Stimulated activated naive CD8-positive, alpha-beta T cell treated with anti-CD3 and anti-CD28 coated beads, Interleukin-15, amount 100 ng/mL, for 72 hours (primary cell): ENCODE measurements around the gene ASPDH.

ENCODE experiments used
- ATAC-seq: fragments of 150-1000 bp; cut with Tn5 transposase; 2 replicates; pipeline ENCODE4 v1.10.0; 2021; ENCODE audit warnings: mild to moderate bottlenecking, moderate library complexity
- DNase-seq, 2 donors: peaks; one replicate each; pipeline ENCODE4 v3.0.0; 2021 to 2022
- H3K27ac Mint-ChIP-seq, 2 donors: one replicate each; pipeline ENCODE4 v1.8.0; 2022; ENCODE audit warnings: mild to moderate bottlenecking in 2 of 2, mixed read lengths in 2 of 2, moderate library complexity in 2 of 2
- H3K27me3 Mint-ChIP-seq: one replicate; pipeline ENCODE4 v1.8.0; 2022; ENCODE audit warnings: mixed read lengths
- H3K4me1 Mint-ChIP-seq: one replicate; pipeline ENCODE4 v1.8.0; 2022; ENCODE audit warnings: mild to moderate bottlenecking, mixed read lengths
- H3K4me3 Mint-ChIP-seq, 2 donors: one replicate each; pipeline ENCODE4 v1.8.0; 2022; ENCODE audit warnings: mild to moderate bottlenecking in 2 of 2, mixed read lengths in 2 of 2, moderate library complexity in 1 of 2
- H3K9me3 Mint-ChIP-seq, 2 donors: one replicate each; pipeline ENCODE4 v1.8.0; 2022; ENCODE audit warnings: mixed read lengths in 2 of 2

The ASPDH gene

GRCh38 chr19:50510700-50511068 is 3.0 kb downstream of the ASPDH start:
- Mint-ChIP-seq H3K4me3 (peak overlapping the region; percentile 80 to 87), H3K27ac (peak overlapping the region; percentile 95 to 96), H3K27me3 (peaks cover 27% of the 10 kb centered on the region), H3K4me1 (peaks cover 39% of the 10 kb centered on the region), H3K9me3 (no peaks in the 10 kb centered on the region)
- ATAC-seq (no peak), DNase-seq (no peak)

GRCh38 chr19:50510121-50510670 is 3.5 kb downstream of the ASPDH start:
- DNase-seq (no peak), ATAC-seq (no peak)
- Mint-ChIP-seq H3K27ac (peak overlapping the region; percentile 95 to 96), H3K27me3 (peaks cover 23% of the 10 kb centered on the region), H3K9me3 (no peaks in the 10 kb centered on the region), H3K4me1 (peaks cover 39% of the 10 kb centered on the region), H3K4me3 (peak overlapping the region; percentile 80 to 87)

DNA sequence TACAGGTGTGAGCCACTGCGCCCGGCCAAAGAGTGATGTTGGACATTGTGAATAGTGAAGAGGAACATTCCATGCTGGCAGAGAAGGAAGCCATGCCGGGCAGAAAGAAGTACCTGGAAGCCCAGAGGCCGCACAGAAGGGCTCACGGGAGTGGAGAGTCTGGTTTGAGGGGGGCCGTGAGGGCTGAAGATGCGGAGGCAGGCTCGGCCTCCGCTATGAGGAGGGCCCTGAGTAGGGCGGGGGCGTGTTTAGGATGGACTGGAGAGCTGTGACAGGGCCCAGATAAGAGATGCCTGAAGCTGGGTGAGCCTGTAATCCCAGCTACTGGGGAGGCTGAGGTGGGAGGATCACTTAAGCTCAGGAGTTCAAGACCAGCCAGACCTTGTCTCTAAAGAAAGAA is 4.3 kb downstream of the ASPDH start:
- H3K4me3 Mint-ChIP-seq: peak overlapping the region; percentile 80 to 87
- peaks cover 36% of the 10 kb centered on the region for H3K4me1 Mint-ChIP-seq
- DNase-seq (no peak), ATAC-seq (no peak)
- H3K9me3 Mint-ChIP-seq: no peaks in the 10 kb centered on the region
- H3K27ac Mint-ChIP-seq: peak overlapping the region in 1 of 2 donors; percentile 56
- peaks cover 16% of the 10 kb centered on the region for H3K27me3 Mint-ChIP-seq

DNA sequence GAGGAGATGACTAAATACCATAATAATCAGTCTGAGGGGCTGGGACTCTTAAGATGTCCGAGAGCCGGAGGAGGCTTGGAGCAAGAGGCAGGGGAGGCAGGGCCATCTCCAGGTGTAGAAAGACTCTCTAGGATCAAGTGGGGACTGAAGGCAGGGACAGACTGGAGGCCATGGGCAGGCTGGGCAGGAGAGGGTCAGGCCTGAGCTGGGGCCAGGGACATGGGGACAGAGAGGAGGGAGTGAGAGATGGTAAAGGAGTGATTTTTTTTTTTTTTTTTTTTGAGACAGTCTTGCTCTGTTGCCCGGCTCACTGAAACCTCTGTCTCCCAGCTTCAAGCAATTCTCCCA is 4.9 kb downstream of the ASPDH start:
- H3K4me3 Mint-ChIP-seq: peak overlapping the region in 1 of 2 donors; percentile 42
- no peaks in the 10 kb centered on the region for H3K9me3 Mint-ChIP-seq

GRCh38 chr19:50507376-50507775 is 6.3 kb downstream of the ASPDH start:
- Mint-ChIP-seq H3K4me1 (peaks cover 31% of the 10 kb centered on the region), H3K27ac (no peak overlapping the region), H3K9me3 (no peaks in the 10 kb centered on the region), H3K4me3 (no peak overlapping the region), H3K27me3 (no peaks in the 10 kb centered on the region)
- ATAC-seq (no peak), DNase-seq (no peak)

More for the DNA sequence above, 4.9 kb downstream of the ASPDH start:
- Mint-ChIP-seq H3K27ac (peak overlapping the region in 1 of 2 donors; percentile 28), H3K27me3 (peaks cover 11% of the 10 kb centered on the region), H3K4me1 (peaks cover 31% of the 10 kb centered on the region)
- DNase-seq (no peak), ATAC-seq (no peak)

GRCh38 chr19:50506700-50507099 is 7.0 kb downstream of the ASPDH start:
- no peak overlapping the region for H3K4me3 Mint-ChIP-seq
- ATAC-seq (no peak), DNase-seq (no peak)
- H3K4me1 Mint-ChIP-seq: peaks cover 27% of the 10 kb centered on the region
- no peaks in the 10 kb centered on the region for H3K9me3 Mint-ChIP-seq
- H3K27ac Mint-ChIP-seq: no peak overlapping the region
- H3K27me3 Mint-ChIP-seq: no peaks in the 10 kb centered on the region

GRCh38 chr19:50505856-50506611 is 7.7 kb downstream of the ASPDH start:
- ATAC-seq (no peak), DNase-seq (no peak)
- Mint-ChIP-seq H3K9me3 (no peaks in the 10 kb centered on the region), H3K4me1 (peaks cover 20% of the 10 kb centered on the region), H3K27me3 (no peaks in the 10 kb centered on the region), H3K4me3 (no peak overlapping the region), H3K27ac (no peak overlapping the region)

GRCh38 chr19:50501568-50502475 is 11.9 kb downstream of the ASPDH start:
- no peaks in the 10 kb centered on the region for H3K4me1 Mint-ChIP-seq
- DNase-seq: no peak
- H3K27me3 Mint-ChIP-seq: no peaks in the 10 kb centered on the region
- no peak overlapping the region for H3K4me3 Mint-ChIP-seq
- H3K27ac Mint-ChIP-seq: no peak overlapping the region
- H3K9me3 Mint-ChIP-seq: no peaks in the 10 kb centered on the region
- peak; percentile 24 for ATAC-seq

- Mint-ChIP-seq H3K4me3 (no peak overlapping the region), H3K9me3 (no peaks in the 10 kb centered on the region), H3K4me1 (no peaks in the 10 kb centered on the region), H3K27ac (no peak overlapping the region), H3K27me3 (no peaks in the 10 kb centered on the region)
- ATAC-seq: peak; percentile 23
- no peak for DNase-seq
These were observed 12.5 kb downstream of the ASPDH start for GRCh38 chr19:50501186-50501567.

DNA sequence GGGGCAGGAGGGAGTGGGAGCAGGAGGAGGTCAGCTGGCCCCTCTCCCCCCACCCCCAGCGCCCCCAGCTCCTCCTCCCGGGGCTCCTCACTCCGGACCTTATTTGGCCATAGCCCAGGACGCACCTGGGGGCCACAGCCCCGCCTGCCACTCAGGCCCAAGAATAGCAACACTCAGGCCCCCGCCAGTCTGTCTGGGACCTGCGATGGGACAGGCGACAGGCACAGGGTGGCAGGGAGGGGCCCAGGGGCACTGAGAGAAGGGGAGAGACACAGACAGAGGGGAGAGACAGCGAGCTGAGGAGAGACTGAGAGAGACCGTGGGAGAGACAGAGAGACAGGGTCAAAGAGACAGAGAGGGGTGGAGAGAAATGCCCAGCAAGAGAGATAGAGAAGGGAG is 13.0 kb downstream of the ASPDH start:
- Mint-ChIP-seq H3K4me3 (no peak overlapping the region), H3K4me1 (no peaks in the 10 kb centered on the region), H3K9me3 (no peaks in the 10 kb centered on the region), H3K27ac (no peak overlapping the region), H3K27me3 (no peaks in the 10 kb centered on the region)
- ATAC-seq (peak; percentile 49), DNase-seq (no peak)

- no peaks in the 10 kb centered on the region for H3K4me1 Mint-ChIP-seq
- no peaks in the 10 kb centered on the region for H3K9me3 Mint-ChIP-seq
- H3K27ac Mint-ChIP-seq: no peak overlapping the region
- no peaks in the 10 kb centered on the region for H3K27me3 Mint-ChIP-seq
- ATAC-seq: peak; percentile 74
- H3K4me3 Mint-ChIP-seq: no peak overlapping the region
- peak in 1 of 2 donors; percentile 44 for DNase-seq
These were observed 13.5 kb downstream of the ASPDH start for GRCh38 chr19:50500060-50500752.

DNA sequence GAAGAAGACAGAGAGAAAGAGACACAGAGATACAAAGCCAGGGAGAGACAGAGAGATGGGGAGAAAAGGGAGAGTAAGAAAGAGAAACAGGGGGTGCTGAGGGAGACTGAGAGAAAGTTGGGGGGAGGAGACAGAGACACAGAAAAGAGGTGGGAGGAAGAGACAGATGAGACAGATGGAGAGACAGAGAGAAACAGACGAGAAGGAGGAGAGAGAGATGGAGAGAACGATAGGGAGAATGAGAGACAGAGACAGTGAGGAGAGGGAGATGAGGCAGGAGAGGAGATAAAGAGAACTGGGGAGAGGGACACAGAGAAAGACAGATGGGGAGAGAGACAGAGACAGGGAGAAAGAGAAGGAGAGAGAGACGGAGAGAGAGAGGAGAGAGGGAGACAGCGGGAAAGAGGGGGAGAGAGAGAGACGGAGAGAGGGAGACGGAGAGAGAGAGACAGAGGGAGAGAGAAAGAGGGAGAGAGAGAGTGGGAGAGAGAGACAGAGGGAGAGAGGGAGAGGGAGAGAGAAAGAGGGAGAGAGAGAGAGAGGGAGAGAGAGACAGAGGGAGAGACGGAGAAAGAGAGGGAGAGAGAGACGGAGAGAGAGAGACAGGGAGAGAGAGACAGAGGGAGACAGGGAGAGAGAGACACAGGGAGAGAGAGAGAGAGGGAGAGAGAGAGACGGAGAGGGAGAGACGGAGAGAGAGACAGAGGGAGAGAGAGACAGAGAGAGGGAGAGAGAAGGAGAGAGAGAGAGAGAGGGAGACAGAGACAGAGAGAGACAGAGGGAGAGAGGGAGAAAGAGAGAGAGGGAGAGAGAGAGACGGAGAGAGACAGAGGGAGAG is 15.3 kb downstream of the ASPDH start:
- no peak for DNase-seq
- no peaks in the 10 kb centered on the region for H3K27me3 Mint-ChIP-seq
- no peaks in the 10 kb centered on the region for H3K9me3 Mint-ChIP-seq
- H3K4me1 Mint-ChIP-seq: no peaks in the 10 kb centered on the region
- ATAC-seq: no peak
- no peak overlapping the region for H3K27ac Mint-ChIP-seq
- H3K4me3 Mint-ChIP-seq: no peak overlapping the region

GRCh38 chr19:50497022-50497405 is 16.7 kb downstream of the ASPDH start:
- DNase-seq (no peak), ATAC-seq (no peak)
- H3K4me3 Mint-ChIP-seq: no peak overlapping the region
- peaks cover 6% of the 10 kb centered on the region for H3K4me1 Mint-ChIP-seq
- no peak overlapping the region for H3K27ac Mint-ChIP-seq
- no peaks in the 10 kb centered on the region for H3K9me3 Mint-ChIP-seq
- H3K27me3 Mint-ChIP-seq: no peaks in the 10 kb centered on the region

GRCh38 chr19:50496189-50497021 is 17.3 kb downstream of the ASPDH start:
- DNase-seq (no peak), ATAC-seq (no peak)
- H3K4me1 Mint-ChIP-seq: peaks cover 12% of the 10 kb centered on the region
- H3K27me3 Mint-ChIP-seq: no peaks in the 10 kb centered on the region
- no peak overlapping the region for H3K27ac Mint-ChIP-seq
- no peaks in the 10 kb centered on the region for H3K9me3 Mint-ChIP-seq
- no peak overlapping the region for H3K4me3 Mint-ChIP-seq
